Right forelimb (tissue), 1 donor: ENCODE results near the gene PAIP2.
"Not testable (repeated sequence)": the region's sequence is repeated elsewhere in the genome, so short reads cannot be mapped to it uniquely, and the experiment has no call there.

Experiments used
- DNase-seq: peaks from one replicate; pipeline ENCODE4 v3.0.0-alpha.2; 2018

PAIP2 gene

DNA sequence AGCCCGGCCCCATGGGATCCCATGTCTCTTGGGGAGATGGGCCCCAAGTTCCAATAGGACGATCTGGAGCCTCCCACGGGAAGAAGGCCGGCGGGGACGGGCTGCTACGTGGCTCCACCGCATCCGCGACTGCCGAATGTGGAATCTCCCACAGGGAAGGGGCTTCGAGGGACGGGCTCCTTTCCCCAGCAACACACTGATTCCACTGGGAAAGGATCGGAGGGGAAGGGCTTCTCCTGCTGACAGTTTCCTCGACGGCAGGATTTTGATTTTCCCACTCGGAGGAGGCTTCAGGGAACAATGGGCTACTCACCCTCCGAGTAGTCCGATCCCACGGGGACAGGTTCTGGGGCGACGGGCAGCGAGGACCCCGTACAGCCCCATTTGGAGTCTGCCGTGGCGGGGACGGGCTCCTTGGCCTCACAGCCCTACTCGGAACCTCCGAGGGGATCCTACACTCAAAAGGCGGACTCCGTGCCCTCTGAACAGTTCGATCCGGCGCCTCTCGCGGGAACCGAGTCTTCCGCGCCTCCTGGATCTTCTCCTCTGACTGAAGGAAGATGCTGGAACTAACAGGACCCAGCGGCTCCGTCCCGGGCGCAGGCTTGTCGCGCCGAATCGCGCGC is 52.0 kb downstream of the PAIP2 start:
- DNase-seq = no peak

DNA sequence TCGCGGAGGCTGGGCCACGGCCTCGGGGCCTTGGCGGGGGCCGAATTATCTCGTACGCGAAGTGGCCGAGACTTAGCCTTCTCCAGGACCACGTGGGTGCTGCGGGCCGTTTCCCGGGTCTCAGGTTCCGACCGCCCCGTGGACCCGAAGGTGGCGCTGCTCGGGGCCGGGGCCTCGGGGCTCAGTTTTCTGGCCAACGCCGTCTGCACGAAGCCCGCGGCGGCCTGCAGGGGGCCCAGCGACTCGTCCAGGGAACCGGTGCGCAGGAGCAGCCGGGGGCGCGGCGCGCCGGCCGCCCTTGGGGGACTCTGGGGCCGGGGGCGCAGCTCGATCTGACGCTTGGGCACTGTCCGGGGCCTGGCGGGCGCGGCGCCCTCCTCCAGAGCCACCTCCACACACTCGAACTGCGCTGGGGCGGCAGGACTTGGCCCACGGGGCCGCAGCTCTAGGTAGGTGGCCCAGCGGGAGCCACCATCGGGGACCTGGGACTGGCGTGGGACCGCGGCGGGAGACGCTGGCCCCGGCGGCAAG is 52.5 kb downstream of the PAIP2 start:
- DNase-seq = peak; percentile 69

DNA sequence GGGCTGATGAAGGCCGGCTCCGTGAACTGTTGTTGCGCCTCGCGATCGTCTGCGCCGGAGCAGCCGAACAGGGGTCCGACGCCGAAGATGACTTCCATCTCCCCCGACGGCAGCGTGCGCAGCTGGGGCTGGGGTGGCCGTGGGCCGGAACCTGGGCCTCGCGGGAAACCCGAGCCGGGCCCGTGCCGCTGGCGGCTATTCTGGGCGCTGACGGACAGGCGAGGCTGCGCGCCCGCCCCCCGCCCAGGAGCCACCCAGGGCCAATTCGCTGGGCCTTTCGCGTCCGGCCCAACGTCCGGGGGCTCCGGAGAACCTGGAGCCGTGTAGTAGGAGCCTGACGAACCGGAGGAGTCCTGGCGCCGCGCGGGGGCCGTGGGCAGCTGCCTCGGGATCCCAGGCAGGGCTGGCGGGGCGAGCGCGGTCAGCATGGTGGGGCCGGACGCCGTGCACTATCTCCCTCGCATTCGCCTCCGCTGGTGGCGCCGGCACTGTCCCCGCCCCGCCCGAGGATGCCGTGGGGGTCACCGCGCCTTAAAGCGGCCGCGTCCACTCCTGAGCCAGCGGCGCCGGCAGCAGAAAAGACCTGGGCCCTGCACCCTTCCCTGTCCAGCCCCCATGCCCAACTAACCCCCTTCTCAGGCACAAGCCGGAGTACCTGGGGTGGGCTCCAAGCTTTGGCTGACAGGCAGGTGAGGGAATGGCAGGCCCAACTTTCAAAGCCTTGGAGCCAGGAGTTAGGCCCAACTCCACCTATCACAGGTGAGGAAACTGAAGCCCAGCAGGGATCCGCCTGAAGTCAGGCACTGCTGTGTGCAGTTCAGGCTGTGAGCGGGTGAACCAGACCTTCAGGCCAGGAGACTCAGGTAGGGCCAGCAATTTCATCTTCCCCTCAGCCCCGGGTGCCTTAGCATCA is 53.3 kb downstream of the PAIP2 start, which contains the start of gene PROB1:
Gene PROB1 (minus strand): TSS at position 451 of the 913 bp plus-strand sequence. CDS start 23 bp downstream, at position 428.
- DNase-seq = no peak

DNA sequence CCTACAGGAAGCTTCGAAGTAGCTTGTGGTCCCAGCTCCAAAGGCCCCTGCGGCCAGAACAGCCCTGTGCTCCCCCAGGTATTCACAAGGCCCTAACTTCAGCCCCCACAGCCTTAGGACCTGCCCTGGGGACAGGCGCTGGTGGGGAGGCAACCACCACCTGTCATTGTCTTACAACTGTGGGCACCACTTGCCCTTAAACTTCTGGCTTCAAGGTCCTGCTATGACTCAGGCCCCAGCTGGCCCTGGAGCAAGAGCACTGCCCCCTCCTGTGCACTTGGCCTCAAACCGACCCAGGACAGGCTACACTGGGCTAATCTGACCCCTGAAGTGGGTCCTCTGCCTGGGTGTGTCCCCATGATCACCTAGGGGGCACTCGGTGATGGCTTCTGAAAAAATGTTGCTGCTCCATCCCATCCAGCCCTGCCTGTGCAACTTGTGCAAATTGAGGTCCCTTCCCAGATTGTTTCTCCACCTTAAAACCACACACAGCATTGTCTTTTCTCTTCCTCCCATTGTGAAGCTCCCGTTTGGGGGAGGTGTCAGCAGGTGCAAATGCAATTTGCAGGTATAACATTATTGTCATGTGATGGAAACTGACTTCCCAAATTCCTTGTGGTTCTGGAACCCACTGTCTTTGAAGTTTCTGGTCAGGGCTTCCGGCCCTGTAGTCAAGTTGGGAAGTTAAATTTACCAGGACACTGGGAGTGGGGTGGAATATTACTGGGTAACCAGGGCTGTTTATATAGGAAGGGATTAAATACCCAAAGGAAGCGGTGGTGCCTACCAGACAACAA is 54.4 kb downstream of the PAIP2 start:
- no peak for DNase-seq

DNA sequence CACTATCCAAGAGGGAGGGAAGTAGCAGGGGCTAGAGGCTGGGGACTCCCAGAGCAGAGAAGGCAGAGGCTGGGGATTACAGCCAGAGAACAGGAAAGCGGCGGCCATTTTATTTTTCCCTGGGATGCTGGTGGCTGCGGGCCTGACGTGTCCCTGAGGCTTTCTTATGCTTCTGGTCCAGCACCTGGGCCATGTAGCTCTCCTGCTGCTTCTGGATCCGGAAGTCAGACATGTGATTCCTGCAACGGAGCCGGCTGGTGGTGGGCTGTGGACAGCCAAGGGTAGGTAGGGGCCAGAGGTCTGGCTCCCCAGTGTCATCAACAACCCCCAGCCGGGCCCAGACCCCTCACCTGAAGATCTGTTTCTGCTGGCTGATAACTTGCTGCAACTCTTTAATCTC is 55.0 kb downstream of the PAIP2 start:
- no peak for DNase-seq

DNA sequence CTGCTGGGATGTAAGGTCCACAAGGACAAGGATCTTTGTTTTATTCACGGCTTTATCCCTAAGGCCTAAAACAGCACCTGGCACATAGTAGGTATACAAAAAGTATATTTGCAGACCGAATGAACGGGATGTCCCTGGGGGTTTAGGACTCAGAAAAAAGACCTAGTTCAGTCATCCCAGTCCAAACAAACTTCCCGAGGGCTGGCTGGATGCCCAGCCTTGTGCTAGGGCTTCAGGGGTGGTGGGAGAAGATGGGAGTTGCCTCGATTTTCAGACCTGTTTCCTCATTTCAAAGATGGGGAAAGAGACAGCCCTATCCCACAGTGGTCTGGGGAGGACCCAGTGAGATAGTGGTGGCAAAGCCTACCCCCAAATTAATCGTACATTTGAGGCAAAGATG is 56.3 kb downstream of the PAIP2 start:
- no peak for DNase-seq

DNA sequence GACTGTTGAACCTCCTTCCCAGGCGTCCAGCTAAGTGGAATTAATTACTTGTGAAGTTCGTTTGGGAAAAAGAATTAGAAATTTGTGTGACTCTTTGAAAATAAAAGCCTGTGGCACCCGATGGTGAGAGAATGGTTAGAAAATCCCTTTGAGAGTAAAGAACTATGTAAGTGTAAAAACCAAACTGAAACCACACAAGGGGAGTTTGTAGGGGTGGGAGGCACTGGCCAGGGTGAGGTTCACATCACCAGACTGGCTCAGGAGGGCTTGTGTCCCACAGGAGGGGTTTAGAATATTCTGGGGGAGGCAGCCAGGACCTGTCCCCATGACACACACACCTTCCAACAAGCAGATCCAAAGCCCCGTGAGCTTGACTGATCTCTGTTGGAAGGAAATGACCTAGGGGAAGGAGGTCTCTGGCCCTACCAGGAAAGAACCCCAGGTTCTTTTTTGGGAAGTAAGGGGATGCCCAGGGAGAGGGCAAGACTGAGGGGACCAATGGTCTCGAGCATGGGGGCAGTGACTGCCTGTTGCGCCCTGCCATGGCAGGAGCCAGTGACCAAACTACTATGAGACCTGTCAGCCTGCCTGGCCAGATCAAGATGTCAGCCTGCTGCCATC is 58.0 kb downstream of the PAIP2 start:
- no peak for DNase-seq

DNA sequence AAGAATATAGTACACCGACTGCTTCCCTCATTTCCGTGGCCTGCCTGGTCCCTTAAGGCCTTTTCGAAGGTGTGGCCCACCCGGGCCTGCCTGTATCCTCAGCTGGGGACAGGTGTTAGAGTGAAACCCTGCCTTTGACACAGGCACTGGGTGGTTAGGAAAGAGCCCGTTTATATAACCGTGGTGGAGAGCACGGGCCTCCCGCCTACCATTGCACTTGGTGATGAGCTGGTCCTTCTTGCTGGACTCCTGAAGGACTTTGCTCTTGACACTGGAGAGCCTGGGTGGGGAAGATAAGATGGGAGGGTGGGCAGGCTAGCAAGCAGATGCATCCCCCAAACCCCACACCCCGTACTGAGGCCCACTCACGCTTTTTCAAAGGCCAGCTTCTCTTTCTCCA is 59.9 kb downstream of the PAIP2 start:
- no peak for DNase-seq

DNA sequence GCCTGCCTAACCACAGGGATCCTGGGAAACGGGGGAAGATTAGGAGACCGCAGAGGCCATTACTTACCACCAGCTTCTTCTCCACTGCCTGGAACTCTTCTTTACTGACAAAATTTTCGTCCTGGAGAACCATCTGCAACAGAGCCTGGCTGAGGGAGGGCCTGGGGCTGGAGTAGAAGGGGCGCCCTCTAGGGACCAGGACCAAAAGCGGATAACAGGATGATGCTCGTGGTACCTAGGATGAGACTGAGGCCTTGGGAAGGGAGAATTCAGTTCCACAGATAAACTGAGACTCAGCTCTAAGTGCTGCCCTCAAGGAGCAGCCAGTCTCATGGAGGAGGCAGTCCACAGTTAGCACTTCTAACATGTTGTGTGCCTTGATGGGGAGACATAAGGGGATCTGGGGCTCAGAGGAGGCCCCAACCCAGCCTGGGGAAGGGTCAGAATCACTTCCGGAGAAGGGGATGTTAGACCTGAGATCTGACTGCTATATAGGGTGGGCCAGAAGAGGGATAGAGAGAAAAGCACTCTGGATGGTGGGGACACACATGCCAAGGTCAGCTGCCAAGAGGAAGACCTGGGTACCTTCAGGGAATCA is 61.0 kb downstream of the PAIP2 start:
- no peak for DNase-seq

DNA sequence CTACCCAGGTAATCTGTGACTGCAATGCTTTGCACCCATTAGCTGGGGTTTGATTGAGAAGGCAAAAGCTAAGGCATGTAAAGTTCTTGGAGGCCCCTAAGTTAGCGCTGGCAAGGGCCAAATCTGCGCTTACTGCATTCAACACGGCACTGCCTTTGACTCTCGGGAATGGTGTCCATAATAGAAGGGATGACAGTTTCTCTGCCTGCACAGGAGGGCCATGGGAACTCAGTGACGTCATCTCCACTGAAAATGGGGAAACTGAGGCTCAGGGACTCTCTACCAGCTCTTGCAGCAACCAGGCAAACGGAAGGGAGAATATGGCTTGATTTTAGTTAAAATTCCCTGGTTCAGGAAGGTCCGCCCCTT is 61.7 kb downstream of the PAIP2 start:
- DNase-seq = no peak

DNA sequence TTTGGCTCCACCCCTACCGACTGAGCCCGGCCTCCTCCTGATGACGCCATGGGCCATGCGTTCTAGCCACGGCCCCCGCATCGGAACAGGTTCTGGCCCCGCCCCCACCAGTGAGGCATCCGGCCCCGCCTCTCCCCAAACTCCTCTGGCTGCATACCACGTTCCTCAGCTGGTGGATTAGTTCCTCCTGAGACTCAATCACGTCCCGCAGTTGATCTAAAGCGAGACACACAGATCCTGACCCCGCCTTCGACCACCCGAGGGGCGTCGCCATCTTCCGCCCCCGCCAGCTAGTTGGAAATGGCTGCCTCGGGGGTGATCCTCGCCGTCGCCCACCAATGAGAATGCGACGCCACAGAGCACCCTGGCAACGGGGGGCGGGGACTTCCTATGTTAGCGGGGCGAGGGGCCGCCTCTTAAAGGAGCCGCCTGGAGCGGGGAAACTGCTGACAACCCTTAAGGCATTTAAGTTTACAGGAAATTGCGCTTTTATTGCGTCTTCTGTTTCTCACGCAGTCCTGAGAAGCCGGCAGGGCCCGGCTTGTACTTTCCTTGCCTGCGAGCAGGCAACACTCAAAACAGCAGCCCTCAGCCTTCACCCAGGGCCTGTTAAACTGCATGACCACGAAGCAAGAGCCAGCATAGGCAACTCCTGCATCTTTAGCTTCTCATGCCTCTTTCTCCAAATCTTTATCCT is 62.3 kb downstream of the PAIP2 start, which contains the start of gene SPATA24:
Gene SPATA24 (minus strand): TSS at position 303 of the 697 bp plus-strand sequence. CDS start 29 bp downstream, at position 274.
- DNase-seq = peak; percentile 98

DNA sequence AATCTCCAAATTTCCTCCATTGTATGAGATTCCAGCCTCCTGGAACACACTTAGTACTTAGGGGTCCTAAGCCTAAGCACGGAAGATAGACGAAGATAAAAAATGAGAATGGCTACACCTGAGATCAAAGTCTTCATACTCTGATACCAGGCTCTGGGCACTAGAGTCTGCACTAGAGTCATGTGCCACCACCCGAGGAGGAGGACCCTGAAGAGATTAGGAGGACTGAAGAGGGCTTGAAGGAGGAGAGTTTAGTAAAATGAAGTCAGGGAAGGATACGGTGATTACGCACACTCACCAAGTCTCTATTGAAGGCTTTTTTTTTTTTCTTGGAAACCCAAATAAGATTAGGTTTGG is 62.8 kb downstream of the PAIP2 start:
- DNase-seq = no peak

DNA sequence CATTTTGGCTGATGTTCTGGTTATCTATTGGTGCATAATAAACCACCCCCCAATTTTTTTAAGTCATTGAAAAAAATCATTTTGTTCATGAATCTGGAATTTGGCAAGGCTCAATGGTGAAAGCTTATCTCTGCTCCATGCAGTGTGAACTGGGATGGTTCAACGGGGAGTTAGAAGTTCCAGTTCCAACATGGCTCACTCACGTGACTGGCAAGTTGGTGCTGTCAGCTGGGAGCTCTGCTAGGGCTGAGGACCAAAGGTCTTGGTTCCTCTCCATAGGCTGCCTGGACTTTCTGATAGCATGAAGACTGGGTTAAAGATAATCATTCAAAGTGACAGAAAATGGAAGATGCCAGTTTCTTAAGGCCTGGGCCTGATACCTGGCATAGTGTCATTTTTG is 65.3 kb downstream of the PAIP2 start:
- DNase-seq = no peak

DNA sequence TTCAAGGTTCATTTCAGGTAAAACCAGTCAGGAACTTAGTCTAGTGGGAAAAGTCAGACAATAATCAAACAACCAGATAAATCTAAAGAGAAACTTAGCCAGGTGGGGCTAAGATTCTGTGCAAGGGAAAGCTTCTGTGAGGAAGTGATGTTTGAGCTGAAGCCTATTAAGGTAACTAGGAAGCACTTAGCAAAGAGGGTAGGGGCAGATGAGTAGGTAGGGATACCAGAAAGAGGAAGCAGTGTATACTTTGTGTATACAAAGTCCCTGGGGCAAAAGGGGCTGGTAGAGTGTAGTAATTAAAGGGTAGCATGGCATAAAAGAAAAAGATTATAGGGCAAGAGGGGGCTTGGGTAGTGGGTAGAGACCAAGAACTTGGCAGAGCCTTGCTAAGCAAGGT is 65.9 kb downstream of the PAIP2 start:
- no peak for DNase-seq

DNA sequence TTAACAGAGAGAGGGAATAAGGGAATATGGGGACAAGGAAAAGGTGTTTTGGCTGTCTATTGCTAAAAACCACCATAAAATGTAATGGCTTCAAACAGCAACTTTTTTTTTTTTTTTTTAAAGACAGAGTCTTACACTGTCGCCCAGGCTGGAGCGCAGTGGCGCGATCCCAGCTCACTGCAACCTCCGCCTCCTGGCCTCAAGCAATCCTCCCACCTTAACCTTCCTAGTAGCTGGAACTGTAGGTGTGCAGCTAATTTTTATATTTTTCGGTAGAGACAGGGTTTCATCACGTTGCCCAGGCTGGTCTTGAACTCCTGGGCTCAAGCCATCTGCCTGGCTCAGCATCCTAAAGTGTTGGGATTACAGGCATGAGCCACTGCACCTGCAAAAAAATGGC is 66.5 kb downstream of the PAIP2 start:
- DNase-seq = no peak

DNA sequence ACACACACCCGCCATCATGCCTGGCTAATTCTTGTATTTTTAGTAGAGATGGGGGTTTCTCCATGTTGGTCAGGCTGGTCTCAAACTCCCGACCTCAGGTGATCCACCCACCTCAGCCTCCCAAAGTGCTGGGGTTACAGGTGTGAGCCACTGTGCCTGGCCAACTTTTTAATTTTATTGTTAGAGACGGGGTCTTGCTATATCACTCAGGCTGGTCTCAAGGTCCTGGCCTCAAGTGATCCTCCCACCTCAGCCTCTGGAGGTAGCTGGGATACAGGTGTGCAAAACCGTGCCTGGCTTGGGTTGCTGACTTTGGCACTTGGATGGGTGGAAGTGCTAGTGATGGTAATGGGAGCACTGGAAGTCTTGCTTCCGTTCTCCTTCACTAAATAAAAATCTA is 67.5 kb downstream of the PAIP2 start:
- DNase-seq = not testable (repeated sequence)

DNA sequence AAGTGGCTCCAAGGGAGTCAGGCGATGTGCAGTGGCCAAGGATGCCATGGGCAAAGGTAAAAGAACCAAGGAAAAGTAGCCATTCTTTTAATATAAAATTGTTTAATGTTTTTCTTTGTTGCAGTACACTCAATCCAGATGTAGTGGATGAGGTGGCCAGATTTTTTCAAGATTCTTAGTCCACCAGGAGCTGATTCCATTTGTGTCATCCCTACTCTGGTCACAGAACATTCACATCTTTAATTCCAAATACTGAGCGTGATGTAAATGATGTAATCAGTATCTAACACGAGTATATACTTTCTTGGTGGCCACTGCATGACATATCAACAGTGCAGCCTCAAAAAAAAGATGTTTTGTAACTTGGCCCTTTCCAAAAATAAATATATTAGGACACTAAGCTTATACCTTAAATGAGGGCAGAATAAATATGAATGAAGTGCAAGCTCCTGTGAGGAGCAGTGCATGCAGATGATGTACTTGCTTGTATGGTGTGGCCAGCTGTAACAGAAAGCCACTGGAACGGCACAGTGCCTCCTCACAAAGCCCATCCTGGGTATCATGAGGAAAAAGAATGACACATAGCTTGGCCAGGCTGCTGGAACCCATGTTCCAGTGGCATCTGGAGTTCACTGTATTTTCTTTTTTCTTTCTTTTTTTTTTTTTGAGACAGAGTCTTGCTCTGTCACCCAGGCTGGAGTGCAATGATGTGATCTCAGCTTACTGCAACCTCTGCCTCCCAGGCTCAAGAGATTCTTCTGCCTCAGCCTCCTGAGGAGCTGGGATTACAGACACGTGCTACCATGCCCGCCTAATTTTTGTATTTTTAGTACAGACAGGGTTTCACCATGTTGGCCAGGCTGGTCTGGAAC is 68.7 kb downstream of the PAIP2 start:
- no peak for DNase-seq

DNA sequence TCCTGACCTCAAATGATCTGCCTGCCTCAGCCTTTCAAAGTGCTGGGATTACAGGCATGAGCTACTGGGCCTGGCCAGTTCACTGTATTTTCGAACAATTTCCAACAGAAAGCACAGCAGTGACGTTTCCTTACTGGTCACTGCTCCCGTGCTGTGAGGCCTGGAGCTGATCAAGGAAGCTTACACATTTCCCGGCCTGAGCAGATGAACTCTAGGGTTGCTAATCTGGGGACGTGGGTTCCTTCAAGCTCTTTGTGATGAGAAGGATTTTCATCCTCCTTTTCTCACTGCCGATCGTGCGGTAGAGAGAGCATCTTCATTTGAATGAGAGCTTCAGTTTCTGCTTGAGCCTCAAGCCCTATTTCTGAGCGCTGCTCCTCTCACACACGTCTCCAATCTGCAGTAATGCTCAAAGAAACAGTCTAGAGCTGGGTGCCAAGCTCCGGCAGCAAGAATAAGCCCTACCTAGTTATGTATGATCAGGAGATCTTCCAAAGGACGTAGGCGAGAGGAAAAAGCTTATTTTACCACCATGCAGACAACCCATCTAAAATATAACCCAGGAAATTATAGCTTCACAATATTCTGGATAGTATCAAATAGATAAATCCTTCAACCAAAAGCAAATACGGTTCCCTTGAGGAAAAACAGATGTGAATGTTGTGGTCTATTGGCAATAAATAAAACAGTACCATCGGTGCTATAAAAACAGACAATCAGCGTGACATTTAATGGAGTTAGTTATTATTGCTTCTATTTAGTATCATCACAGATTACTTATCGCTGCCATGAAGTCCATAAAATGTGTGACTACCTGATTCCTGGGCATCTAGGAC is 69.6 kb downstream of the PAIP2 start:
- no peak for DNase-seq

DNA sequence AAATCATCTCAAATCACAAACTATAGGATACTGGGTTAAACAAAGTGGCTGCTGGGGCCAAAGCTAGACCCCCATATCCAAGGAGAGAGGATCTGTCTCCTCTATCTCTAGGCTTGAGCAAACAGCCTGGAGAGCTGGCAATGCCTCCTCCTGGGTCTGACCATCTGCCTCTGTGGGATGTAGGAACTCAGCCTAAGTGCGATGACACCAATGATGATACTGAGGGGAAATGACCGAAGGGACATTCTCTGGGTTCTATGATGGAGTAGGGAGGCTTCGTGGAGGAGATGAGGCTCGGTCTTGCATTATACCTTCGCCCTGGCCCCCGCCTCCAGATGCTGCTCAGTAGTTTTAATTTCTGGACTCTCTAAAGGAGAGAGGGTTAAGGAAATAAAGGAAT is 71.5 kb downstream of the PAIP2 start:
- no peak for DNase-seq

DNA sequence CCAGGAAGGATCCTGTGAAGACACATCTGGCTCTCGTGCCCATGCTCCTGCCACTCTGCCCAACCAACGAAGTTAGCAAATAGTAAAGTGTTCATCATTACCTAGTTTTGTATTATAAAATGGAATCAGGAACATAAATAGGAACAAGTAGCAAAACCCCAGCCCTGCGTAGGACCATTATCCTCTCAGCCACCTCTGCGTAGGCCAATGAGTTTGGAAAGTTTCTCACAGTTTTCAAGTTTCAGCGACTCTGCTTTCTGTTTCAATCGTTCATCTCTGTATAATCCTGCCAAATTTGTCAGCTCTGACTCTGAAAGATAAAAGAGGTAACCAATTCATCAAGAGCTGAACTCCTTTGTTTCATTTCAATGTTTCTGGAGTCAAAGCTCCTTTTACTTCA is 72.3 kb downstream of the PAIP2 start:
- no peak for DNase-seq
